Stimulated activated CD4-positive, alpha-beta T cell treated with anti-CD3 and anti-CD28 coated beads, Interleukin-1b, Interleukin-23, amount 100 ng/mL, for 4 hours (primary cell): ENCODE results near the gene SERPINA12.
"Not testable (repeated sequence)": the region's sequence is repeated elsewhere in the genome, so short reads cannot be mapped to it uniquely, and the experiment has no call there.

Experiments used
- DNase-seq, 2 donors: peaks; one replicate each; pipeline ENCODE4 v3.0.0-alpha.2; 2020; ENCODE audit warnings: low read depth in 2 of 2

Gene SERPINA12

DNA sequence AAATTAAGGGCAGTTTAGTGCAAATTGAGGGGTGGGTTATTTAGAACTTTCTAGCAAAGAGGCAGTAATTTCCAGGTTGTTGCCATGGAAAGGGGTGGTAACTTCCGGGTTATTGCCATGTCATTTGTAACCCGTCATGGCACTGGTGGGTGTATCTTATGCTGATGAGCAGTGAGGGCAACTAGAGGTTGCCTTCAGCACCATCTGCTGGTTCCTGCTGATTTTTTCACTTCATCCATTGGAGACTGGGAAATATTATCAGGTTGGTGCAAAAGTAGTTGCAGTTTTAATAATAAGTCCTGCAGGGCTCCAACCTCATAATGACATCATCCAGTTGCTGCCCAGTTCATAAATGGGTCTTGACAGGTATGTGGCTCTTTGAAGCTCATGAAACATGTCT is 27.6 kb upstream of the SERPINA12 start:
- no peak for DNase-seq

DNA sequence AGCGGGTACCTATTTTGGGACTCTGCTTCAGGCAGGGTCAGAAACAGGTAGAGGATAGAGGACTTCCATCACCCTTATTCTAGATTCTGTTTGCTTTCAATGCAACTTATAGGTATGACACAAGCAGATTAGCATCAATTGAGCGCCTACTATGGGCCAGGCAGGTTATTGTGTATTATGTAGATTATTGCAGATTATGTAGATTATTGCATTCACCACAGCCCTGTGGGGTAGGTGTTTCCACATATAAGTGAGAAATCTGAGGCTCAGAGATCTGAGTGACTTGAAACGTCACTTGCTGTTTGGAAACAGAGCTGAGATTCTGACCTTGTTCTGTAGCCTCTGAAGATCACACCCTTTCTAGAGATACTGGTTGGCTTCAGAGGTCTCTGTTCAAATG is 26.2 kb upstream of the SERPINA12 start:
- no peak for DNase-seq

DNA sequence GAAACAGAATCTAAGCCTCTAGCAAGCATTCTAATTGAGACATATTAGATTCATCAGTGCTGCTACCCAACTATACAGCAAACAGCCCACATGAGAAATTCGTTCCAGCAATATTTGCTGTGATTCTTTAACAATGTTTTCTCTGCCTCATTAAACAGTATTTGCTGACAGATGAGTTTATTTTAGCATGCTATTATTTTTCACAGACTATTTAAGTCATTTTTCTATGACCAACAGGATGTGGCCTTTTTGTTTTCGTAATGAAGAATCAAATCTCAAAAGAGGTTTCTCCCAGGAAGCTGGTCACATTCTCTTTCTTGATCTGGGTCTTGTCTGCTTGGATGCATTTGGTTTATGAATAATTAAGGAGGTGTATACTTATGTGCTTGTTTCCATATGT is 23.2 kb upstream of the SERPINA12 start:
- DNase-seq = no peak

DNA sequence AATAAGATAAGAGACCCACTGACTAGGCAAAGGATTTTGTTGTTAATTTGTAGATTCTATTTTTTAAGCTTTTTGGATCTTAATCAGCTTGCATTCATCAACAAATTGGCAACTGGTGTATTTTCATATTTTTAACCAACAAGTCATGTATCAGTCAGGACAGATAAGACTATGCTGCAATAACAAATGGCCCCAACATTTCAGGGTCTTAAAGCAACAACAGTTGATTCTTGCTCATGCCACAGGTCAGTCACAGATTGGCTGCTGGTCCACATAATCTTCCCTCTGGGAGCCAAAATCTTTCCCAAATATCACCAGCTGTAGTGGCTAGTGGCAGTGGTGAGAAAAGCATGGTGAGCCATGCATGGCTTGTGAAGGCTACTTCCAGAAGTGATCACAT is 21.9 kb upstream of the SERPINA12 start:
- DNase-seq = no peak

DNA sequence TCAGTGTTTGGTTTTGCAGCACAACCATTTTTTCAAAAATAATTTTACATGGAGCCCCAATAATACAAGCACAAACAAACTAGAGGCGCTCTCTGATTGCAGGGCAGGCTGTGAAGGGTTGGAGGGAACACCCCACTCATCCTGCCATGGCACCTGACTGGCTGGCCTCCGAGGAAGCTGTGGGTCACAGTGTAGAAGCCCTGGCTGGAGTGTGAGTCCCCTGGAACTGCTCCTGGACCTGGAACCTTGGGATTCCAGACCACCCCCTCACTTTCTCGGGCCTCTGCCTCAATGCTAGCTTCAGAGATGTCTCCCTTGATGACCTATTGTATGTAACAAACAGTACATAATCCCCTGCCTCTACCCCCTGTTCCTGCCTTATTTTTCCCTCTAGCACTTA is 14.8 kb upstream of the SERPINA12 start:
- DNase-seq = no peak

DNA sequence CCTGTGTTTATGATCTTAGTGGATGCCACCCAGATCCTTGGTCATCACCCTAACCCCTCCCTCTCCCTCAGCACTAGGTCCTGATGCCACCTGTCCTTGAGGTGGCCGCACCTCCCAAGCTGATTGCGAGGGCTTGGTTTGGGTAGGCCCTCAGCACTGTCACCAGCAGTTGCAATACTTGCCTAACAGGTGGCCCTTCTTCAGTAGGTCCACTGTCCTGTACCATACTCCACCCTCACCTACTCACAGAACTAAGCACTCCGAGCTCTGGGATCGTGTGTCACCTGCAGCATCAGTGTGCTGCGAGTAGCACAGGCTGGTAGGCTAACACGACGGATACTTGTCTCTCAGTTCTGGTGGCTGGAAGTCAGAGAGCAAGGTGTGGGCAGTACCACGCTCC is 14.0 kb upstream of the SERPINA12 start:
- DNase-seq = no peak

DNA sequence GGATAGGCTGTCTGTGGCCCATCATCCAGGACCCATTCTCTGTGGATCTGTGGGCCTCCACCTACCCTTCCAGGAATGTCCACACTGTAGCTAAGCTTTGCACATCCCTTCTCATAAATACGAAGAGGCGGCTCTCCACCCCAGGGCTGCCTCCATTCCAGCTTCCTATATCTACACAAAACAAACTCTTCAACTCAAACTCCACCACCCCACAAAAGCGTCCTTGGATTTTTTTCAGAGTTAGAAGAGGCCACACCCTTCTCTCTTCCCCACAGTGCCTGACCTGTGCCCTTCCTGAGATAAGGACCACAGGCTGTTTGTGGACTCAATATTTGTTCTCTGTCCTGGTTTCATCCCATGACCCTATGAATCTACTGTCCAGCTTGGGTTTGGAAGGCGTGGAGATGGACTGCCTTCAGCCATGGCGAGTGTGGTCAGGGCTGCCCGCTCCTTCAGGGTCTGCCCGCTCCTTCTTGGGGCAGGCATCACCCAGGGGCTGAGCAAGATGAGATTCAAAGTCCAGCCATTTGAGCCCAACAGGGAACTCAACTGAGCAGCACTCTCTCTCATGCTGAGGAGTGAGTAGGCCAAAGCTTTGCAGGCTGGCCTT is 13.0 kb upstream of the SERPINA12 start:
- no peak for DNase-seq

DNA sequence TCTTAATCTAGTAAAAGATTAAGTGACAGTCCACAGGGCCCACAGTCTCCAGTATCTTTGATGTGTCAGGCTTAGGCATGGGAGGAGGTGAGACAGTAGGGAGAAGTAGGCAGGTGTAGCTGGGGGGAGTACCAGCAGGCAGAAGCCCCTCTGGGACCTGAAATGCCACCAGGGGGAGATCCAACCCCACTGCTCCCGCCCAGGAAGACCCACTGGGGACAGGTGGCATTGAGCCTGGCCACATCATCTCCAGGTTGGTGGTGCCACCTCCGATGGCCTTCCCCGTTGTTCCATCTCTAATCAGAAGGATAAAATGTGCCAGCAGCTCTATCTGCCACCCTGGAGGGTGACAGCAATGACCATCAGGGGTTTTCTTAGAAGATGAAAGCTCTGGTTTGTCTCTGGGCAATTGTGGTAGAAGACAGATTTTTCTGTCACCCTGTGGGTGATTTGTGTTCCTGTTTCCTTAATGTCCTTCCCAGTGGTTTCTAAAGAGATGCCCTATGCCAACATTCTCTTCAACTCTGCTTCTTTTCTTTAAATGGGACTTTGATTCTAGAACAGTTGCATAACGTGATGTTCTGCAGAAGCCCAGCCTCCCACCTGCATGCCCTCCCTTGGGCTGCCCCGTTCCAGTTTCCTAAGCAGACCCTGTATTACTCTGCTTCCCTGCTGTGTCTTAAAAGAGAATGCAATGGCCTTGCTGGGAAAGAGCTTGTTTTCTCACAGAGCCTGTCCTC is 12.3 kb upstream of the SERPINA12 start:
- DNase-seq = no peak

DNA sequence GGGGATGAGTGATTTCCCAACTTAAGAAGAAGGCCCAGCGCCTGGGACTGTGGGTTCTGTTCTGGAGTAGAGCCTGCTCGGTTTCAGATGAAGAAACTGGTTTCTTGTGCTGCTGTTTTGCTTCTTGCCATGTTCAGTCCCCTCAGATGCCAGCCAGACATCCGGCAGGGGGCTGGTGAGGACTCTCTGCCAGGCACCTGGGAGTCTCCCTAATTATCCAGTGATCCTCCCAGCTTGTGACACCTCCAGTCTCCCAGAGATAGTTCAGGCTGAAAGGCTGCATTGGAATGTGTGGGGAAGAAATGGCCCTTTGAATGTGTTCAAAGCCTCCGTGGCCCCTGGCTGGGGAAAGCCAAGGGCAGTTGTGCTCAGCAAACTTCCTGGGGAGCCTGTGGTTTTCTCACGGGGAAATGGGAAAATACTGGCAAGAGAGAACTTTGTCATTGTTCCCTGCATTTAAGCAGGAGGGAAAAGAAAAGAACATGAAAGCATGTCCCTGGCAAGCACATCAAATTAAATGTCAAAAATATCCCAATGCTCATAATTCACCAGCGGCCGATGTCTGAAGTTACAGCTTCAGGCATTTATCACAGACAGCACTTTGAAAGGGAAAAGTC is 8.5 kb upstream of the SERPINA12 start:
- DNase-seq = no peak

DNA sequence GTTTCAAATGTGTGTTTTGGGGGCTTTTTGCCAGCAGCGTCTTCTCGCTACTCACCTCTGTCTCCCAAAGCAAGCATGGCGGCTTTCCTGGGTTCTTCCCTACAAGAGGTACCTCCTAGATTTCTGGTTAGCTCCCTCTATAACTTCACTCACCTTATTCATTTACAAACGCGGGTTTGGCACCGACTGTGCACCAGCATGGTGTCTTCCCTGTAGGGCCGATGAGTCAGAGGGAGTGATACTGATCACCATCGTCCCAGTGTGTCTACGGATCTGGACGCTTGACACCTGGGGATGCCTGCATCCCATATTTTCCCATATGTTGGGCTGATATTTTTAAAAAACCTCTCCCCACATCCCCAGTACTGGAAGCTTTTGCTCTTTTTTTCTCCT is 8.0 kb upstream of the SERPINA12 start:
- no peak for DNase-seq

DNA sequence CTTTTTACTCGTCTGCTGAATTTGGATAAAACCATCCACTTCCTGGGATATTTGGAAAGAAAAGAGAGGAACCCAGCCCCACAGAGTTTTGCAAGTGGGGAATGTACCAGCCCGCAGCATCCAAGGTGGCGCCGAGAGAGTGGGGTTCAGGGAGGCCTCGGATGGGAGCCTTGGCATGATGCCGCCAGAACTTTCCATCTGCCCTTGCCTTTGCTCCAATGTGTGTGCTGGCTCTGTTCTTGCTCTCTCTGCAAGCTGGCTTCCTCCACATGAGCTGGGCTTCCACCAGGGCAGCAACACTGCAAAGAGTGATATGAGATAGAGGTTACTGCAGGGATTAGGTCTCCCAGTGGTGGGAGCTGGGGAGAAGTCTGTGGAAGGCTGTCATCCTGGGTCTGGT is 6.6 kb upstream of the SERPINA12 start:
- no peak for DNase-seq

DNA sequence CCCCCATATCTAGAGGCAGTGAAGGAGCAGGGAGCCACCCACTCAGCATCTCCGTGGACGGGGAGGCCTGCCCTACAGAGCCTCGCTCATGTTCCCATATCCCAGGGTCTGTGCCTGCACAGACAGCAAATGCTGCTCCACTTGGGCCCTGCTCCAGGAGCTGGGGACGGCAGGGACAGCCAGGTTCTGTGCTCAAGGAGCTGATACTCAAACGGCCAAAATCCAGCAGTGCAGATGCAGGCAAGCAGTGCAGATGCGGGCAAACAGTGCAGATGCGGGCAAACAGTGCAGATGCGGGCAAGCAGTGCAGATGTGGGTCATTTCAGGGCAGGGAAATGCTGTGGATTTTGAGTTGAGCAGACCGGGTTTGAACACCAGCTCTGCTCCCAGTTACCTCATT is 6.2 kb upstream of the SERPINA12 start:
- DNase-seq = no peak

DNA sequence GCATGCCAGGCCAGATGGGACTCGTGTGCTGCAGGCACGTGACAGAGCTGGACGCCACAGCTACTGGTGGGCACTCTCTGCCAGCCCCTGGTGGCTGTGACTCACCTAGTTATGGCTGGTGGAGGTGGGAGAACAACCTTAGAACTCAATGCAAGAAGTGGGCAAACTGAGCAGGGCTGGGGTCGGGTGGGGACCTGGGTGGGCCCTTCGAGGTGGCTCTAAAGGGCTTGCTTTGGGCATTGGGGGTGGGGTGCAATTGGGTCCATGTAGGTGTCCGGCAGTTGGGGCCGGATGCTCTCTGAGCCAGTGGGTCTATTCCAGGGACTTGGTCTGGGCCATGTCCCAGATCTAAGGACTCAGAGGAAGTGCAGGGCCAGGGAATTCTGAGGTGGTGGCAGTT is 5.1 kb upstream of the SERPINA12 start:
- DNase-seq = no peak

DNA sequence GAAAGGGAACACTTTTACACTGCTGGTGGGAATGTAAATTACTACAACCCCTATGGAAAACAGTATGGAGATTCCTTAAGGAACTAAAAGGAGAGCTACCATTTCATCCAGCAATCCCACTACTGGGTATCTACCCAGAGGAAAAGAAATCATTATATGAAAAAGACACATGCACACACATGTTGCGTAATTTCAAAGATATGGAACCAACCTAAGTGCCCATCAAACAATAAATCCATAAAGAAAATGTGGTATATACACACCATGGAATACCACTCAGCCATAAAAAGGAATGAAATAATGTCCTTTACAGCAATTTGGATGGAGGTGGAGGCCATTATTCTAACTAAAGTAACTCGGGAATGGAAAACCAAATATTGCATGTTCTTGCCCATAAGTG is 1.2 kb upstream of the SERPINA12 start:
- DNase-seq = not testable (repeated sequence)

DNA sequence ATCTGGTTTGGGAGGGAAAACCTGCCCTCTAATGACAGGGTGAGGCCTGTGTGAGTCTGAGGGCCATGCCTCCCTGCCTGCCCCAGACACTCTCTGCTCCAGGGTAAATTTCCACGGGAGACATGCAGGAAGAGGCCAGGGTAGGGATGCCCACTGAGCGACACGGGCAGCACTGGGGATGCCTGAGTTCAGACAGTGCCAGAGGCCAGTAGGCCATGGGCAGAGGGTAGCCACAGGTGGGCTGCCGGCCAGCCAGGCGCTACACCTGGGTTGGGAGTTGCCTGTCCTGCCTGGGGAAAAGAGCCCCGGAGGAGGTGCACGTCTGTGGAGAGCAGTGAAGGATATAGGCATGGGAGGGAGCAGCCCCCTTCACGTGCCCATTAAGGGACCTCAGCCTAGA is 3.6 kb downstream of the SERPINA12 start:
- DNase-seq = no peak

DNA sequence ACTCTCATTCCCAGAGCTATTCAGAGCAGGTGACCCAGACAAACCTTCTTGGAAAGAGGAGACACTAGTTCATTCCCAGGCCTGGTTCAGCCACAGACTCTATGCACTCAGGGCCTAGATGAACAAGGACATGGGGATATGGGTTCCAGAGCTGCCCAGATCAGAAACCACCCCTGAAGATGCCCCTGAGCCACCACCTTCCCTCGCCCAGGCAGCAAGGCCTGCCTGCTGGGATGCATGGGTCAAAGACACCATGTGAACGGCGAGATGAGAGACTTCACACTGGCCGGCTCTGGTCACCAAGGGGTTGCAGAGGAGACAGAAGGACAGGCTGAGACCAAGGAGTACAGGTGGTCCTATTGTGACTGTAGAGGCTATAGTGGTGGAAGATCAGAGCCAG is 4.1 kb downstream of the SERPINA12 start:
- DNase-seq = no peak

DNA sequence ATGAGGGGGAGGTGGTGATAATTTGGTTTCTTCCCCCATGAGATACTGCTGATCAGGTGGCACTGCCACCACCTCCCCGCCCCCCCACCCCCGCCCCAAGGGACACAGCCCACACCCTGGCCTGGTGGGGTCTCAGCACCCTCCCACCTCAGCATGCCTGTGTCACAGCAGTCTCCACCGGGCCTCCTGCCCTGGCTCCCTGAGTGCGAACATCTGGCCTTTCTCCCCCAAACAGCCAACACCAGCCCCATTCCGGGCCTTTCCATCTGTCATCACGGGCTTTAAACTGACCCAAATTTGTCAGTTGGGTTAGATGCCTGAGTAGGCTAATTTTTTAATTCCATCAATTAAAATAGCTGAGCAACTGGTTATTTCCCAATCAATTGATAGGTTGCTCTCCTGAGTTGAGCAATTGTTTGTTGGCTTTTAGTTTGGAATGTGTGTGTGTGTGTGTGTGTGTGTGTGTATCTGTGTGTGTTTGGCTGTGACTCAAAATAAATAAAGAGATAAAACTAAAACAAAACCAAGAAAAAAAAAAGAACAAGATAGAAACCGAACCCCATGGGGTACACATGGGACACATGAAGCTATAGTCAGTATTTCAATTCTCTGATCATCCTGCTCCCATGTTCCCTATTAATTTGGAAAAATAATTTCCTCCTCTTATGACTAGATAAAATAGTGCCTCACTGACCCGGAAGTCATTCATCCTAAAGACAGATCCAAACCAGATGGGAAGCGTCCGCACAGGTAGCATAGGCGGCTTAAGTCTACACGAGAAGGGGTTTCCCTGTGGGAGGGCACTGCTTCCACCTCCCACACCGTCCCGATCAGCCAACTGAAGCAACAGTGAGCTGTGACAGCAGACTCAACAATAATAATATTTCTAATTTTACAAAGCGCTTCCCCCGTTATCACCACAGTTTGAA is 7.4 kb downstream of the SERPINA12 start:
- no peak for DNase-seq

DNA sequence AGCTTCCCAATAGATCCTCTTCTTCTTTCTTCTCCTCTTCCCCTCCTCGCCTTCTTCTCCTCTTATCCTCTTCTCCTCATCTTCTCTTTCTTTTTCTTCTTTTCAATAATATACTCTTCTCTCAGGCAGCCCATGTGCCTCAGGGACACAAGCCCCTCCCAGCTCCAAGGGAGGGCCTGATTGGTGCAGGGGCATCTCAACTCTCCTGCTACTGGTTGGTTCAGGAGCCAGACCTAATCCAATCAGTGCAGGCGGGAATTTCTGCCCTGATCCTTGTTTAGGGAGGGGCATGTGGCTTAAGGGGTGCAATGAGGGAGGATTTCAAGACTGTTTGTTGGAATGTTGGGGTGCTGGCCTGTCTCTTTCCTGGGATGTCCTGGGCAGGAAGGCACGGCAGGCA is 9.0 kb downstream of the SERPINA12 start:
- DNase-seq = no peak

DNA sequence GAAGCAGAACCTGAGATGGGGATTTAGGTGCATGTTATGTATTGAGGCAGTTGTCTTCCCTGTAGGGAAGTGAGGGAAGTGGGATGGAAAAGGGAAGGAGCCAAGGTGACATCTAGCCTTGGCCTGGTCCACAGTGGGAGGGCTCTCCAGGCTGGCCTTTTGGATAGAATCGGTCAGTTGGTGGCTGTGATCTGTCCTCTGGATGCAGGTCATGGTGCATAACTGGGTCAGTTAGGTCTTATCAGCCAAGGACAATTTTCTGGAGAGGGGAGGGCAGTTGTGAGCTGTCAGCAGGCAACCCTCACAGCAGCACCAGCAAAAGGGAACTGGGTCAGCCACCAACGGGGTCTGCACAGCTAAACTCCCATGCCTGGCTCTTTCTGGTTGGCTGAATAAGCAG is 9.6 kb downstream of the SERPINA12 start:
- DNase-seq = no peak

DNA sequence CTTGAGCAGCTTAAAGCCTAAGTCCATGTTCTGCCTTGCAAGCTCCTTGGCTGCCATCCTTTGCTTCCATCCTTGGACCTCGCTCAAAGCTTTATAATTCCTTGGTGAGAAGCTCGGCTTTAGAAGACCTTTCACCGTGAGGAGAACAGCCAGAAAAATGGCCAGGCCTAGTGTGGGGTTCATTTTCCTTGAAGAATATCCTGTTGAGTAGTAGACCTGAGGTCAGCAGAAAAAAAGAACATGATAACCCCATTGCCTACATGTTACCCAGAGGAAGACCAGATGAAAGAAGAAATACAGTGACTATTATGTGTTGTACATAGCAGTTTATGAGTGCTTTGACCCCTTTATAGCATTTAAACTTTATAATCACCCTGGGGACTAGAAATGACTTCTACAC is 11.1 kb downstream of the SERPINA12 start:
- DNase-seq = no peak

DNA sequence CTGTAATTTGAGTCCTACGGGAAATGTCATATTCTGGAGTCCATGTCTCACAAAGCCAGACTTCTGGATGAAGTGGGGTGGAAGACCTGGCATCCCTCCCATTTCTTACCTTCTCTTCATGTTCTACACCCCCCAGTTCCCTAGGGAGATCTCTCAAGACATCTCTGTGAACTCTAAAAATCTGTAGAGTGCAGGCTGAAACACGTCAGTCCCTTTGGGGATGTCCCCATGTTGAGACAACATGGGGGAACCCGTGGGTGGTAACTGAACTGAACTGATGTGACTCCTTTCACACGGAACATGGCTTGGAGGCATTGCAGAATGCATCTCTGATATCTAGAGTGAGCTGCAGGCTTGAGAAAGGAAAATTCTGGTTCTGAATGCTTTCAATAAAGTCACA is 15.2 kb downstream of the SERPINA12 start:
- DNase-seq = no peak

DNA sequence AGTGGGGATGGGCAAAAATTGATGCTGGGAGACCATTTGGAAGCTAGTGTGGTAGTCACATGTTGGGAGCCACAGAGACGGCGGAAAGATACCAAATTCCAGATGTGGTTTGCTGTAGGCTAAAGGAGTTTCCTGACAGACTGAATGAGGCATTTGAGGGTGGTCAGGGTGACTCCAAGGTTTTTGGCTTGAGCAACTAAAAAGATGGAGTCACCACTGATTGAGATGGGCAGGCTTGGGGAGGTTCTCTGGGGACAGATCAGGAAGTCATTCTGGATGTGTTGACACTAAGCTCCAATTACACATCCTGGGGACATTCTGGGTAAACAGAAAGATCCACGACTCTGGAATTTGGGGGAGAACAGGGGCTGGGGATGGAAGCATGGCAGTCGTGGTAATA is 17.8 kb downstream of the SERPINA12 start:
- DNase-seq = no peak
